ENCODE measurements around the gene TEX26.
"Not testable (repeated sequence)": the region's sequence is repeated elsewhere in the genome, so short reads cannot be mapped to it uniquely, and the experiment has no call there.

The TEX26 gene

GRCh38 chr13:30907121-30907861, 25.2 kb upstream of the TEX26 start:
- Mint-ChIP-seq H3K9me3 (no peaks in the 10 kb centered on the region), H3K27me3 (ENCODE audit: low read depth) (peaks cover 73% of the 10 kb centered on the region), H3K4me3 (no peak overlapping the region), H3K36me3 (ENCODE audit: low read depth) (no peaks in the 10 kb centered on the region), H3K4me1 (ENCODE audit: low read depth) (peaks cover 3% of the 10 kb centered on the region), H3K27ac (no peak overlapping the region)

- H3K4me3 Mint-ChIP-seq: no peak overlapping the region
- H3K4me1 Mint-ChIP-seq (ENCODE audit: low read depth): peaks cover 3% of the 10 kb centered on the region
- H3K36me3 Mint-ChIP-seq (ENCODE audit: low read depth): no peaks in the 10 kb centered on the region
- H3K9me3 Mint-ChIP-seq: no peaks in the 10 kb centered on the region
- H3K27ac Mint-ChIP-seq: no peak overlapping the region
- peaks cover 64% of the 10 kb centered on the region for H3K27me3 Mint-ChIP-seq (ENCODE audit: low read depth)
These were observed 24.0 kb upstream of the TEX26 start for GRCh38 chr13:30908416-30908980.

- Mint-ChIP-seq H3K4me1 (ENCODE audit: low read depth) (peaks cover 3% of the 10 kb centered on the region), H3K4me3 (no peak overlapping the region), H3K27me3 (ENCODE audit: low read depth) (peaks cover 50% of the 10 kb centered on the region), H3K36me3 (ENCODE audit: low read depth) (no peaks in the 10 kb centered on the region), H3K27ac (no peak overlapping the region), H3K9me3 (no peaks in the 10 kb centered on the region)
These were observed 21.8 kb upstream of the TEX26 start for GRCh38 chr13:30910676-30911075.

GRCh38 chr13:30915691-30916541, 16.5 kb upstream of the TEX26 start:
- Mint-ChIP-seq H3K36me3 (ENCODE audit: low read depth) (no peaks in the 10 kb centered on the region), H3K4me3 (no peak overlapping the region), H3K9me3 (no peaks in the 10 kb centered on the region), H3K27ac (no peak overlapping the region), H3K4me1 (ENCODE audit: low read depth) (no peaks in the 10 kb centered on the region), H3K27me3 (ENCODE audit: low read depth) (peaks cover 23% of the 10 kb centered on the region)

- no peak overlapping the region for H3K27ac Mint-ChIP-seq
- H3K4me3 Mint-ChIP-seq: no peak overlapping the region
- H3K9me3 Mint-ChIP-seq: no peaks in the 10 kb centered on the region
- no peaks in the 10 kb centered on the region for H3K36me3 Mint-ChIP-seq (ENCODE audit: low read depth)
- no peaks in the 10 kb centered on the region for H3K4me1 Mint-ChIP-seq (ENCODE audit: low read depth)
- H3K27me3 Mint-ChIP-seq (ENCODE audit: low read depth): peaks cover 28% of the 10 kb centered on the region
These were observed 15.5 kb upstream of the TEX26 start for GRCh38 chr13:30916991-30917390.

- Mint-ChIP-seq H3K4me3 (no peak overlapping the region), H3K27ac (no peak overlapping the region), H3K27me3 (ENCODE audit: low read depth) (peaks cover 34% of the 10 kb centered on the region), H3K9me3 (no peaks in the 10 kb centered on the region), H3K4me1 (ENCODE audit: low read depth) (no peaks in the 10 kb centered on the region), H3K36me3 (ENCODE audit: low read depth) (no peaks in the 10 kb centered on the region)
These were observed 13.6 kb upstream of the TEX26 start for GRCh38 chr13:30918662-30919405.

GRCh38 chr13:30920162-30920909, 12.1 kb upstream of the TEX26 start:
- H3K9me3 Mint-ChIP-seq: no peaks in the 10 kb centered on the region
- H3K27ac Mint-ChIP-seq: no peak overlapping the region
- H3K4me3 Mint-ChIP-seq: no peak overlapping the region
- no peaks in the 10 kb centered on the region for H3K4me1 Mint-ChIP-seq (ENCODE audit: low read depth)
- no peaks in the 10 kb centered on the region for H3K36me3 Mint-ChIP-seq (ENCODE audit: low read depth)
- H3K27me3 Mint-ChIP-seq (ENCODE audit: low read depth): peaks cover 31% of the 10 kb centered on the region

- H3K9me3 Mint-ChIP-seq: no peaks in the 10 kb centered on the region
- H3K27ac Mint-ChIP-seq: no peak overlapping the region
- no peaks in the 10 kb centered on the region for H3K4me1 Mint-ChIP-seq (ENCODE audit: low read depth)
- H3K36me3 Mint-ChIP-seq (ENCODE audit: low read depth): no peaks in the 10 kb centered on the region
- no peak overlapping the region for H3K4me3 Mint-ChIP-seq
- H3K27me3 Mint-ChIP-seq (ENCODE audit: low read depth): peaks cover 45% of the 10 kb centered on the region
These were observed 9.0 kb upstream of the TEX26 start for GRCh38 chr13:30923418-30923817.

- H3K4me1 Mint-ChIP-seq (ENCODE audit: low read depth): no peaks in the 10 kb centered on the region
- H3K9me3 Mint-ChIP-seq: no peaks in the 10 kb centered on the region
- H3K27me3 Mint-ChIP-seq (ENCODE audit: low read depth): peaks cover 53% of the 10 kb centered on the region
- H3K36me3 Mint-ChIP-seq (ENCODE audit: low read depth): no peaks in the 10 kb centered on the region
- no peak overlapping the region for H3K27ac Mint-ChIP-seq
- H3K4me3 Mint-ChIP-seq: no peak overlapping the region
These were observed 7.7 kb upstream of the TEX26 start for GRCh38 chr13:30924721-30925120.

GRCh38 chr13:30925429-30925828, 7.0 kb upstream of the TEX26 start:
- Mint-ChIP-seq H3K27ac (no peak overlapping the region), H3K4me3 (no peak overlapping the region), H3K36me3 (ENCODE audit: low read depth) (no peaks in the 10 kb centered on the region), H3K27me3 (ENCODE audit: low read depth) (peaks cover 56% of the 10 kb centered on the region), H3K9me3 (no peaks in the 10 kb centered on the region), H3K4me1 (ENCODE audit: low read depth) (no peaks in the 10 kb centered on the region)

GRCh38 chr13:30926781-30927180, 5.7 kb upstream of the TEX26 start:
- H3K36me3 Mint-ChIP-seq (ENCODE audit: low read depth): no peaks in the 10 kb centered on the region
- H3K4me3 Mint-ChIP-seq: no peak overlapping the region
- peaks cover 56% of the 10 kb centered on the region for H3K27me3 Mint-ChIP-seq (ENCODE audit: low read depth)
- H3K9me3 Mint-ChIP-seq: no peaks in the 10 kb centered on the region
- H3K27ac Mint-ChIP-seq: no peak overlapping the region
- no peaks in the 10 kb centered on the region for H3K4me1 Mint-ChIP-seq (ENCODE audit: low read depth)

GRCh38 chr13:30927188-30927587, 5.3 kb upstream of the TEX26 start:
- not testable (repeated sequence) for H3K4me3 Mint-ChIP-seq; H3K27ac Mint-ChIP-seq; H3K36me3 Mint-ChIP-seq (ENCODE audit: low read depth); H3K4me1 Mint-ChIP-seq (ENCODE audit: low read depth); H3K9me3 Mint-ChIP-seq
- H3K27me3 Mint-ChIP-seq (ENCODE audit: low read depth): peaks cover 60% of the 10 kb centered on the region

GRCh38 chr13:30927595-30927994, 4.9 kb upstream of the TEX26 start:
- H3K27me3 Mint-ChIP-seq (ENCODE audit: low read depth): peaks cover 63% of the 10 kb centered on the region
- H3K36me3 Mint-ChIP-seq (ENCODE audit: low read depth): no peaks in the 10 kb centered on the region
- no peaks in the 10 kb centered on the region for H3K9me3 Mint-ChIP-seq
- no peaks in the 10 kb centered on the region for H3K4me1 Mint-ChIP-seq (ENCODE audit: low read depth)
- no peak overlapping the region for H3K27ac Mint-ChIP-seq
- H3K4me3 Mint-ChIP-seq: no peak overlapping the region

- Mint-ChIP-seq H3K27ac (no peak overlapping the region), H3K9me3 (no peaks in the 10 kb centered on the region), H3K4me1 (ENCODE audit: low read depth) (no peaks in the 10 kb centered on the region), H3K36me3 (ENCODE audit: low read depth) (no peaks in the 10 kb centered on the region), H3K4me3 (no peak overlapping the region), H3K27me3 (ENCODE audit: low read depth) (peaks cover 60% of the 10 kb centered on the region)
These were observed 3.5 kb upstream of the TEX26 start for GRCh38 chr13:30928978-30929377.
